Neural cell (in vitro differentiated cells): ENCODE data around the gene UBAC2. TPM values are rescaled to one million over a fixed set of nuclear protein-coding genes. Genes with fewer than 3 reads are reported as not detected.

ENCODE experiments used
- H2AFZ ChIP-seq: fragments of 200-600, 300-800 bp; sonication (generic), shearing (Covaris generic); 2 replicates; pipeline ENCODE4 v1.6.0; 2014; ENCODE audit warnings: low read depth, mild to moderate bottlenecking, antibody characterized with exemption, low read length, moderate library complexity
- H3F3A ChIP-seq: fragments of 200-600 bp; shearing (Covaris generic); 2 replicates; pipeline ENCODE4 v1.6.1; 2016; ENCODE audit warnings: mild to moderate bottlenecking, moderate library complexity, mixed read lengths, antibody characterized with exemption, low read length; ENCODE audit not compliant: insufficient read depth, poor library complexity, severe bottlenecking
- H3K27ac ChIP-seq: fragments of 200-600, 300-800 bp; sonication (generic), shearing (Covaris generic); 2 replicates; pipeline ENCODE4 v1.5.1; 2014; ENCODE audit warnings: mild to moderate bottlenecking, low read length, moderate library complexity
- H3K27me3 ChIP-seq: fragments of 300-800, 200-600 bp; sonication (generic), shearing (Covaris generic); 2 replicates; pipeline ENCODE4 v1.6.0; 2014; ENCODE audit warnings: mild to moderate bottlenecking, low read depth, low read length, moderate library complexity; ENCODE audit not compliant: insufficient read depth
- H3K36me3 ChIP-seq: fragments of 300-800, 200-600 bp; sonication (generic), shearing (Covaris generic); 2 replicates; pipeline ENCODE4 v1.5.1; 2014; ENCODE audit warnings: mild to moderate bottlenecking, antibody characterized with exemption, low read length, moderate library complexity; ENCODE audit not compliant: insufficient read depth
- H3K4me2 ChIP-seq: fragments of 300-800, 200-600 bp; sonication (generic), shearing (Covaris generic); 2 replicates; pipeline ENCODE4 v1.6.0; 2014; ENCODE audit warnings: mild to moderate bottlenecking, low read length
- H3K4me3 ChIP-seq: fragments of 300-800, 200-600 bp; sonication (generic), shearing (Covaris generic); 2 replicates; pipeline ENCODE4 v1.5.1; 2014; ENCODE audit warnings: mild to moderate bottlenecking, low read length, moderate library complexity
- H3K79me2 ChIP-seq: fragments of 200-600 bp; shearing (Covaris generic); replicated peaks from 2 replicates; pipeline ENCODE4 v1.6.0; 2014; ENCODE audit warnings: mild to moderate bottlenecking, low read length, moderate library complexity; ENCODE audit not compliant: insufficient read depth
- H3K9ac ChIP-seq: fragments of 300-800, 200-600 bp; sonication (generic), shearing (Covaris generic); 2 replicates; pipeline ENCODE4 v1.6.1; 2016; ENCODE audit warnings: mild to moderate bottlenecking, low read length, mixed read lengths
- H3K9me2 ChIP-seq: fragments of 200-600 bp; shearing (Covaris generic); 2 replicates; pipeline ENCODE4 v1.6.1; 2016; ENCODE audit warnings: mild to moderate bottlenecking, low read length, mixed read lengths; ENCODE audit not compliant: insufficient read depth
- H3K9me3 ChIP-seq: fragments of 200-600, 300-800 bp; sonication (generic), shearing (Covaris generic); 2 replicates; pipeline ENCODE4 v1.6.1; 2016; ENCODE audit warnings: mild to moderate bottlenecking, mixed run types, low read length, moderate library complexity, mixed read lengths
- H4K20me1 ChIP-seq: fragments of 200-600 bp; shearing (Covaris generic); 2 replicates; pipeline ENCODE4 v1.6.1; 2016; ENCODE audit warnings: mild to moderate bottlenecking, mixed run types; ENCODE audit not compliant: insufficient read depth
- CTCF ChIP-seq: fragments of 450-650 bp; IDR thresholded peaks from 2 replicates; pipeline ENCODE4 v1.5.1; 2014; ENCODE audit warnings: antibody characterized with exemption, mild to moderate bottlenecking, moderate library complexity; ENCODE audit not compliant: poor library complexity, severe bottlenecking
- EP300 ChIP-seq: fragments of 450-650 bp; conservative IDR thresholded peaks from 2 replicates; pipeline ENCODE4 v1.6.1; 2014; ENCODE audit warnings: antibody characterized with exemption, mild to moderate bottlenecking, moderate library complexity; ENCODE audit not compliant: poor library complexity, severe bottlenecking
- EZH2 ChIP-seq: fragments of 200-600, 300-800 bp; shearing (Covaris generic), sonication (generic); IDR thresholded peaks from 2 replicates; pipeline ENCODE4 v1.6.1; 2014; ENCODE audit warnings: antibody characterized with exemption, low read length, borderline replicate concordance, mild to moderate bottlenecking; ENCODE audit not compliant: insufficient read depth, poor library complexity, severe bottlenecking
- MXI1 ChIP-seq: fragments of 450-650 bp; conservative IDR thresholded peaks from 2 replicates; pipeline ENCODE4 v1.6.1; 2014; ENCODE audit warnings: antibody characterized with exemption, mild to moderate bottlenecking; ENCODE audit not compliant: poor library complexity, severe bottlenecking
- POLR2AphosphoS5 ChIP-seq: IDR thresholded peaks from 2 replicates; pipeline ENCODE4 v1.6.1; 2012
- RAD21 ChIP-seq: fragments of 450-650 bp; conservative IDR thresholded peaks from 2 replicates; pipeline ENCODE4 v1.6.1; 2014; ENCODE audit warnings: antibody characterized with exemption, mild to moderate bottlenecking, moderate library complexity
- REST ChIP-seq: IDR thresholded peaks from 2 replicates; pipeline ENCODE4 v1.6.1; 2012; ENCODE audit warnings: borderline replicate concordance
- SMC3 ChIP-seq: fragments of 450-650 bp; conservative IDR thresholded peaks from 2 replicates; pipeline ENCODE4 v1.6.1; 2014; ENCODE audit warnings: antibody characterized with exemption, mild to moderate bottlenecking, moderate library complexity; ENCODE audit not compliant: poor library complexity
- TAF1 ChIP-seq: IDR thresholded peaks from 2 replicates; pipeline ENCODE4 v1.6.1; 2012; ENCODE audit warnings: low read depth
- polyA plus RNA-seq: library from polyadenylated mRNA; depleted of rRNA; stranded (reverse); fragments of >200 nt; gene quantifications from 2 replicates; pipeline ENCODE4 v1.2.3, GENCODE V29; 2014

The UBAC2 gene
- polyA plus RNA-seq, 1 donor from 2014 or later: 56.9 TPM

GRCh38 chr13:99310382-99311031 is 109.9 kb downstream of the UBAC2 start:
- H3K79me2 ChIP-seq: no peaks in the 10 kb centered on the region
- H3K4me3 ChIP-seq: no peak overlapping the region
- no peak overlapping the region for H3K9ac ChIP-seq
- H3K9me2 ChIP-seq: no peaks in the 10 kb centered on the region
- H3K4me2 ChIP-seq: no peak overlapping the region
- no peaks in the 10 kb centered on the region for H3K36me3 ChIP-seq
- no peaks in the 10 kb centered on the region for H3K9me3 ChIP-seq
- H3K27me3 ChIP-seq: no peaks in the 10 kb centered on the region
- H3K27ac ChIP-seq: no peak overlapping the region
- H4K20me1 ChIP-seq: no peaks in the 10 kb centered on the region
- H2AFZ ChIP-seq: no peak overlapping the region
- TF ChIP-seq RAD21 (no peak), SMC3 (no peak), EP300 (no peak), EZH2 (no peak), MXI1 (no peak), REST (no peak), POLR2AphosphoS5 (no peak), CTCF (no peak), TAF1 (no peak)
- H3F3A ChIP-seq: no peaks in the 10 kb centered on the region

GRCh38 chr13:99311137-99311536 is 110.5 kb downstream of the UBAC2 start:
- Histone ChIP-seq H3K9ac (no peak overlapping the region), H3K27me3 (no peaks in the 10 kb centered on the region), H3K9me3 (no peaks in the 10 kb centered on the region), H3K27ac (no peak overlapping the region), H3K36me3 (no peaks in the 10 kb centered on the region), H3K4me2 (no peak overlapping the region), H3K4me3 (no peak overlapping the region), H3K9me2 (no peaks in the 10 kb centered on the region), H3K79me2 (no peaks in the 10 kb centered on the region), H4K20me1 (no peaks in the 10 kb centered on the region), H3F3A (no peaks in the 10 kb centered on the region), H2AFZ (no peak overlapping the region)
- TF ChIP-seq CTCF: no peak
- TF ChIP-seq EZH2: no peak
- no peak for TF ChIP-seq EP300
- TF ChIP-seq REST: no peak
- no peak for TF ChIP-seq TAF1
- no peak for TF ChIP-seq RAD21
- TF ChIP-seq MXI1: no peak
- no peak for TF ChIP-seq POLR2AphosphoS5
- no peak for TF ChIP-seq SMC3
